Jurkat, Clone E6-1 (cell line): ENCODE data around the gene KIAA0586.
A peak's percentile ranks its signal among the peaks of the same experiment; 100 is the strongest.

ENCODE experiments used
- DNase-seq: peaks from one replicate; pipeline ENCODE4 v3.0.0-alpha.2; 2011; ENCODE audit warnings: low read depth, low spot score
- H3K4me3 ChIP-seq: 2 replicates; pipeline ENCODE4 v1.5.1; 2011; ENCODE audit warnings: mild to moderate bottlenecking, low read length, control low read depth, moderate library complexity

KIAA0586 gene

DNA sequence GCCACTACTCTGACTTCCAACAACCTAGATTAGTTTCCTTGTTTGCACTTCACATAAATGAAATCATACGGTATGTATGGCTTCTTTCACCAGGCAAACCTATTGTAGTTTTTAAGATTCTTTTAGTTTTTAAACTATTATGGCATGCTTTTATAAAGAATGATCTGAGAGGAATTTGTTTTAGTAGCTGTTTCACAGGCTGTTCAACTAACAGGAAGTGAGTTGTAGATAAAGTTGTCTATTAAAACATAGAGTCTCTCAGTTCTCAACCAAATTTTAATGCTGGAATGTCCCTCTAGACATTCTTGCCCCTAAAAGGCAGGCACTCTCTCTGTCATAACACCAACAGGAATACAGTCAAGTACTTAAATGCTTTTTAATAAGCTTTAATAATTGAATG is 107.5 kb downstream of the KIAA0586 start:
- H3K4me3 ChIP-seq: no peak overlapping the region
- no peak for DNase-seq

DNA sequence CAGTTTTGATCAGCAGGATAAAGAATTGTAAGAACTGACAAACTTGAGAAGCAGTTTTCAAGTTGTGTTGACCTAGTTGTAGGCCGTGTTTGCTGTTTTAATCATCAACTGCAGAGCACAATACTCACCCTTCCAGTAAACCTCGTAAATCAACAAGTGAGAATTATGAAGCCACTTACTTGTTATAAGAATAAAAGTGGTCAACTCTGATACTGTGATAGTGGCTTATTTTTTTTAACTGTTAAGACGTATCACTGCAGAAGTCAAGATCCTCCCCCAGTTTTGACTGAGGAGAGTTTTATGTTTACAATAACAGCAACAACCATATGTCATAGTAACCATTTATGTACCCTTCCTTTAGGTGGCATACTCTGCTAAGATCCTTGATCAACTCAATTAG is 109.5 kb downstream of the KIAA0586 start:
- DNase-seq: no peak
- H3K4me3 ChIP-seq: no peak overlapping the region

DNA sequence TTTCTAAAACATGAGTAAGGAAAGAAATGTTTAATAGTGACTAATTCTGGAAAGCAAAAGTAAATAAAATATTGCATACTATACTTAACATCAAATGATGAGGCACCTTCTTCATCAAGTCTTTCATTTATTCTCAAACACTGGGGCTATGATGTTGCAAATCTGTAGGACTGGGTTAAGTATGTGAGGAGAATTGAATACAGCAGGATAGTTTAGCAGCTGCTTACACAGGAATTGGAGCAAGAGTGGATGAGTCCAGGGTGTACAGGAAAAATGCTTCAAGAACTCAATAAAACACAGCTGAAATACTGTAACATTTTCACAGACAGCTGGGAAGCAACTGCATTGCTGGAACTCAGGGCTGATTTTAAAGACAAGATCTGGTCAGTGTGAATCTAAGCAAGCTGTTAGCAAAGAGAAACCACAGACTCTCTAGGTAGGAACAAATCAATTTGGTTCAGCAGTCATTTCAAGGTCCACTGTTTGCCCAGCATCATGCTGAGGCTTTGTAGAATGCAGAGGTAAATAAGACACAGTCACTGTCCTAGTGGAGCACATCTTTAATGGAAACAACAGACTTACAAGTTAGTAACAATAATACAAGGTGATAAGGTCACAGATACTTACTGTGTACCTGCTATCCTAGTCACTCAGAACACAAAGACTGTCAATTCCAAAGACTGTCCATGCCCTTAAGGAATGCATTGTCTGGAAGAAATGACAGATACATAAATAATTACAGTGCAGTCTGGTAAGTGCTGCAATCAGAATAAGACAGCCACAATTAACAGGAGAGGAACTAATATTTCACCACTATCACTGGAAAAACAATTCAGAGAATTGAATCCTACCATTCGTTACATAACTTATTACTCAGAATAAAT is 113.5 kb downstream of the KIAA0586 start:
- DNase-seq: no peak
- no peak overlapping the region for H3K4me3 ChIP-seq

DNA sequence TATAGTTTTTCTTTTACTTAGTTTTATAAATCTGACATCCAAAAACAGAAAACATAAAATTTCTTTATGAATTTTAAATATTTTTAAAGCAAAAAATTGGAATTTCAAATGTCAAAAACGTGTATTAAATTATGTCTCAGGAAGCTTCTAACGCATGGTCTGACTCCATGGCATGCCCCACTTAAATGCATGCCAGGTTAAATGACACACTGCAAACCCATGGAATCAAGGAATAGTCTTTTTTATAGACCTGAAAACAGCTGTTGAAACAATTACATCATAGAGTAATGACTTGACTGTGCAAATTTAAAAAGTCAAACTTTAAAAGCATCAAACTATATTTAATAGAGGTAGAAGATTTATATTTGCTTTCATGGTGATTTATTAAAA is 114.1 kb downstream of the KIAA0586 start:
- no peak for DNase-seq

DNA sequence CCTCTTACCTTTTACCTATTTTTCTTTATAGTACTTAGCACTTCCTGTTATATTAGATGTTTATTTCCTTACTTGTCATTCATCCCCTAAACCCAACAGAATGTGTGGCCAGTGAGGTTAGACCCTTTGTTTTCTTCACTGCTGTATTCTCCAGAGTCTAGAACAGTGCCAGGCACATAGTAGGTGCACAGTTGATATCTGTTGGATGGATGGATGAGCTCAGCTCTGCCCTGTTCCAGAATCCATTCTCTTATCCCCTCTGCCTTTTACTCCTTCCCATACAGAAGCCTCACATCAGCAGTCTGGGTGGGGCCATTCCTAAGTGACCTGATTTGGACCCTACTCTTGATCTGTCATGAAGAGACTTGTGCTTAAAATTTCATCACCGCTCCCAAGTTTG is 115.7 kb downstream of the KIAA0586 start:
- H3K4me3 ChIP-seq: no peak overlapping the region
- DNase-seq: no peak

More for the DNA sequence above, 114.1 kb downstream of the KIAA0586 start:
- no peak overlapping the region for H3K4me3 ChIP-seq

DNA sequence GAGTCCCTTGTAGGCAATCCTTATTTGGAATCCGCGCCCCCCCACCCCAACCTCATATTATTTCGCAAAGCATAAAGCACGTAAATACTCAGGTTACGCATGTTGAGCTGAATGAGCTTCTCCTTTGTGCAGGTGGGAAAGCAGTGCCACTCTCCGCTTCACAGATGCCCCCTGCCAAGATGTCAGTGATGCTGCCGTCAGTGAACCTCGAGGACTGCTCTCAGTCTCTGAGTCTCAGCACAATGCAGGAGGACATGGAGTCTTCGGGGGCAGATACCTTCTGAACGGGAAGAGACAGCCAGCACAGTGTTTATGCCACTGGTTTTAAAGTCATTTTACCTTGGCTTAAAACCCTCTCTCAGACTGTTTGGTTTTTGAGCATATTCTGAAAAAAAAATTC is 120.1 kb downstream of the KIAA0586 start:
- no peak for DNase-seq

DNA sequence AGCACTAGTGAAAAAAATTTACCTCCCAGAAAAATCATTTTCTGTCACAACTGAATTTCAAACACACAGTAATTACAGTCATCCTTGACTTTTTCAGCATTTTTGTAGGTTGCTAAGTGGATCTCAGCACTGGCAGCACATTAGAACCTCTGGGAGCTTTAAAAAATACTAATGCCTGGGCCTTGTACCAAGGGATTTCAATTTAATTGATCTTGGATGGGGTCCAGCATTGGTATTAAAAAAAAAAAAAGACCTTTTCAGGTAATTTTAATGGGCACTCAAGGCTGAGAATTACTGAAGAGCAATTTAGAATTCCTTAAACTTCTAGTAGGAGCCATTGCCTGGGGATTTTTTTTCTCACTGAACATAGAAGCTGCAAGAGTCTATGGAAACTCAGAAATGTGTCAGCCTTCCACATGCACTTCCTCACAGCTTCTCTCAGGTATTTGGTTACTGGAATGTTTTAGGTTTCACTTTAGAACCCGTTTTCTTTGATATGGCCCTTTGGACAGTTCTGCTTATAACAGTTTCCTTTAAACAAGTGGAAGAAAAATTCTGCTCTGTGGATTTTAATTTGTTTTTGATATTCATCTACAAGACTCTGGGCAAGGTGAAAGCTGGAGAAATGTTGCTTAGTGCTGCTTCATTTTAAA is 121.7 kb downstream of the KIAA0586 start:
- DNase-seq: no peak
- no peak overlapping the region for H3K4me3 ChIP-seq

More for the DNA sequence above, 120.1 kb downstream of the KIAA0586 start:
- H3K4me3 ChIP-seq: no peak overlapping the region

DNA sequence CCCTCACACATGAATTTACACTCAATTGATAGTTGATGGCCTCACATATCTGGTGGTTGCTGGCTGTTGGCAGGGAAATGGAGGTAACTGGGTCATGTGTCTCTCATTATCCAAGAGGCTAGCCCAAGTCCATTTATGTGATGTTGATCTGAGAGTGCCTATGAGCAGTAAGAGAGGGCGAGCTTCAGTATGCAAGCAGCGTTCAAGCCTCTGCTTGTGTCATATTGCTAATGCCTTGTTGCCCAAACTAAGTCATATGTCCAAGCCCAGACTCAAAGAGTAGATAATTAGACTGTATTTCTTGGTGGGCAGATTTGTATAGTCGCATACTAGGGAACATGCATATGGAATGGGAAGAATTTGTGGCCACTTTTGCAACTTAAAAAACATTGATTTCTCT is 126.4 kb downstream of the KIAA0586 start:
- no peak for DNase-seq
- no peak overlapping the region for H3K4me3 ChIP-seq

DNA sequence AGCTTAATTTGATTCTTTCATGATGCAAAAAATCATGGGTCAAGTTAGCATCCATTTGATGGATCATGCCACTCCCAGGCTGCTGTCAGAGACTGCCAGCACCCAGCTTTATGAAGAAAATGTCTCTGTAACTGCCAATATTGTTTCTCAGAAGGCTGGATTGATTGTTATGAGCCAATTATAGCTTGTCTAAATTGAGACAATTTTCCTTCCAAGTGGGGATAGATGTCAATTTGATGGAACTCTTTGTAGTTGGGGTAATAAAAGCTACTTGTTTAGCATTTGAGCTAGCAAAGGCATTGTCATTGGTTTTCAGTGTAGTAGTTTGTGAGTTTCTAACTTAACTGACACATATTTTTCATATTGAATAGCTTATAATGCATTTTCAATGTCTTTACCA is 128.1 kb downstream of the KIAA0586 start:
- H3K4me3 ChIP-seq: no peak overlapping the region
- DNase-seq: no peak

DNA sequence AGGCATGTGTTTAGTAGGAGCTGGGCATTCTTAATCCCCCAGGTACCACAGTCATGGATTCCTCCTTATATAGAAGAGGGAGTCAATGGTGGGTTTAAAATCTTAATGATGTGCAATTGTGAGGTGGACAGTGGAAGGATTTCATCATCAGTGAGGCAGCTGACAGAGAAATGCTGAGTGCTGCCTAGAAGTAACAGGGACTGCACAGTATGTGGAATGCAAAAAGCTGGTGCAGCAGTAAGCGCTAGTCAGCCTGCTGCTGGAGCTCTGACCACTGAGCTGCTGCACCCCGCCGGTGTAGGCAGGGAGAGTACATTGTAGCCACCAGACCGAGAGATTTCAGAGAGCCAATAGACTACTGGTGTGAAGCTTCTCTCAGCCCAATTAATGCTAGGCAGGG is 129.7 kb downstream of the KIAA0586 start:
- DNase-seq: no peak
- H3K4me3 ChIP-seq: no peak overlapping the region

DNA sequence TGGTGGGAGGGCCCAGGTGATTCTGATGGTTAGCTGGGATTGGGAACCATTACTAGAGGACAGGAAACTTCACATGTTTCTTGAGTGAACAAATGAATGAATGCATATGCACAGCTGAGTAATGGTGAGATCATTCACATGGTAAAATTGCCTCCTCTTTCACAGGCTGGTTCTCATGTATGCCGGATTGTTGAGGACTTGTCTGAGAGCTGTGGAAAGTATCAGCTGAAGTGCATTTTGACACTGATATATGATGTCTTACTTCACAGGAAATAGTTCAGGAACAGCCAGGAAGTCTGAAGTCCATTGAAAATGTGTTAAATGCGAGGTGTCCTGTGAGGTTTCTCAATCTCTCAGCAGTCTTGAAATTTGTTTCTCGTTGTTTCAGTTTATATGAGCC is 132.7 kb downstream of the KIAA0586 start:
- no peak for DNase-seq
- H3K4me3 ChIP-seq: no peak overlapping the region

DNA sequence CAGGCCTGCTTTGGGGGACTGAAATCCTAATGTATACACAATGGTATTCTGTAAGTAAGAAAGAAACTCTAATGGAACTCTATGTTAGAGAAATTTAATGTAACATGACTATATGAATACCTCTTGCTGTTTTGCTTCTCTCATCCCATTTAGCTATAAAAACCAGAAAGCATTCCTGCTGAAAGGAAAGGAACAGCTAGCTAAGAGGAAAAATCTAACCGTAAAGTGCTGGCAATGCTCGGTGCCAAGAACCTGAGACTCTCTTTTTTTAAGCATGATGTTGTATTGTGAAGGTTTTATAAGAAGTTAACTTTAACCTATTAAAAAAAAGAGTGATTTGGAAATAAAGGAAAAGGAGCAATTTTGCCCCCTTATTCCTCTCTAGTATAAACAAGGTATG is 134.6 kb downstream of the KIAA0586 start:
- no peak overlapping the region for H3K4me3 ChIP-seq
- DNase-seq: no peak

DNA sequence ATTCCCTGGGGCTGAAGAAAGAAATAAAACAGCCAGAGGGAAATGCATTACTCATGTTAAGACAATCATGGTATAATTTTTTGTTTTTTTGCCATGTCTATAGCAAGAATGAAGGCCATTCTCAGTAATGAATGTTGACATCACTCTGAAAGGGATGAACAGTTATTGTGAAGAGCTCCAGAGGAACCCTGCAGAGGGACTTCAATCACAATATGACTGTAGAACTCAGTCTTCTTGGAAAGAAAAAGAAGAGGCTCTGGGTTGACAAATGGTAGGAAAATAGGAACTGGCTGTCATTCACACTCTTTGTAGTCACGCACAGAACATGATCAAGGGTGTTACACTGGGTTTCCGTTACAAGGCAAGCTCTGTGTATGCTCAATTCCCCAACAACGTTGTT is 136.5 kb downstream of the KIAA0586 start:
- H3K4me3 ChIP-seq: no peak overlapping the region
- no peak for DNase-seq

DNA sequence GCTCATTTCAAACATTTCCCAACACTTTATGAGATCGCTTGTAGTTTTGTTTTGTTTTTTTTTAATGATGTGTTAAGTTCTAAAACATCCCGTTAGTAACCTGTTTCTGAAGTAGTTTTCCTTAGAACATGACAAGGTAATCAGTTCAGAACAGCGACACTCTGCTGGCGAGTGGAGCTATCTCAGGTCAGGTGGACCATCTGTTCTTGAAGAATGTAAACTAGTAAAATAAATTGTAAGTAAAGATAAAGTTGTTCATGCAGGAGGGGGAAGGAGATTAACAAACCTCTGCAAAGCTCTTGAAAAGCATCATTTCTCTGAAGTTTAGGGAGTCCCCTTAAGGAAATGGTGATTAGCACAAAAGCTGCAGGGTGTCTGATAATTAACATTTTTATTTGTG is 138.3 kb downstream of the KIAA0586 start:
- no peak for DNase-seq
- no peak overlapping the region for H3K4me3 ChIP-seq

DNA sequence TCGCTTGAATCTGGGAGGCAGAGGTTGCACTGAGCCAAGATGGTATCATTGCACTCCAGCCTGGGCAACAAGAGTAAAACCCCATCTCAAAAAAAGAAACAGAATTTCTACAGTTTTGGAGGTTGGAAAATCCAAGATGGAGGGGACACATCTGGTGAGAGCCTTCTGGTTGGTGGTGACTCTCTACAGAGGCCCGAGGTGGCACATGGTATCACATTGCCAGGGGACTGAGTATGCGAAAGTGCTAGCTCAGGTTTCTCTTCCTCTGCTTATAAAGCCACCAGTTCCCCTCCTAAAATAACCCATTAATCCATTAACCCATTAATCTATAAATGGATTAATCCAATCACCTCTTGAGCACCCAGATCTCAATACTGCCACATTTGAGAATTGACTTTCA is 139.5 kb downstream of the KIAA0586 start:
- no peak for DNase-seq
- no peak overlapping the region for H3K4me3 ChIP-seq

DNA sequence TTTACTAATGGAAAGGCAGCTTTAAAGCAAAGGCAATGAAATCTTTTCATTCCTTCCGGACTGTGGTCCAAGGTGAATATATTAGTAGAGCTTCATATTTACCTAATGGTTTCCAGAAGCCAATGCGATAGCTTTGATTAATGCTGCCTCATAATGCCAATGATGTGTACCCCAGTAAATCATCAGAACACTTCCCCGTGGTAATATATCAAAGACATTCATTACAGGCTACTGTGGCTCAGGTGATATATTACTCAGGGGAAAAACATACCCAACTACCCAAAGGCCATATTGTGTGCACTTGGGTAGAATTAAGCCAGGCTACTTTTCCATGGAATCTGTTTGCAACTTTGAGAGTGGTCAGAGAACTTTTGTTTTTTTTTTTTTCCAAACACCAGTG is 140.8 kb downstream of the KIAA0586 start:
- no peak overlapping the region for H3K4me3 ChIP-seq
- DNase-seq: no peak

DNA sequence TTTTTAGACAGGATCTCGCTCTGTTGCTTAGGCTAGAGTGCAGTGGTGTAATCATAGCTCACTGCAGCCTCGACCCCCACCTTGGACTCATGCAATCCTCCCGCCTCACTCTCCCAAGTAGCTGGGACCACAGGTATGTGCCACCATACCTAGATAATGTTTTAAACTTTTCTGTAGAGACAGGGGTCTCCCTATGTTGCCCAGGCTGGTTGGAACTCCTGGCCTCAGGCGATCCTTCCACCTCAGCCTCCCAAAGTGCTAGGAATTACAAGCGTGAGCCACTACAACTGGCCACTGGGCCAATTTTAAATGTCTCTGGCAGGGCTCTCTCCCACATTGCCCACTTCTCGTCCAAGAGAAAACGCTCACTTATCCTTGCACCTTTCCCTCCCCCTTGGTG is 143.7 kb downstream of the KIAA0586 start:
- no peak for DNase-seq
- H3K4me3 ChIP-seq: no peak overlapping the region

DNA sequence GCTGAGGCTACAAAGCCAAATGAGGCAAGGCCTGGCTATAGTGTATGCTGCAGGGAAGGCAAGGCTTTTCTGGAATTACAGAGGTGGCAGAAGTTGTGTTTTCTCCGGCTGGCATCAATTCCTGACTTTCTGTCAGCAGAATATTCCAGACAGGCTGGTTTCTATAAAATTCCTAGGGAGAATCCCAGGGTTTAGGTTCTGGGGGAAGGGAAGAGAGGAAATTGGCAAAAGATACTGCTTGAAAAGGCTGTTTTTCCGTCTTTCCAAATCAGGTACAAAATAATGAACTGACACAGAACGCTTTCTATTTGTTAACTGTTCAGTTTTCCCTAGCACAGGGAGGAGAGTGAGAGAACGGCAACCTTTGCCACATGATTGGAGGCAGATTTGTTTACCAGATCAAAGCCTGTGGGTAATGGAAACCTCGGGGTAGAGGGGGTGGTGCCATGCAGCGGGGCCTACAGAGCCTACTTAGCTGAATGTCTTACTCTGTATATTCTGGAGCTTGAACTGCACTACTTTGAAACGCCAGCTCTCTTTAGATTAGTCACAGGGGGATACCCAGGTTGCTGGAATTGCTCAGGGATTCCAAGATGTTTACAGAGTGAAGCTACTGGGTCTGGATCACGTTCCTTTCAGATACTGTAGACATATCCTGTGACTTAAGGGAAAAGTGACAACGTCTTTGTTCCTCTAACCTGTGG is 144.4 kb downstream of the KIAA0586 start:
- peak; percentile 17 for DNase-seq
- H3K4me3 ChIP-seq: no peak overlapping the region

DNA sequence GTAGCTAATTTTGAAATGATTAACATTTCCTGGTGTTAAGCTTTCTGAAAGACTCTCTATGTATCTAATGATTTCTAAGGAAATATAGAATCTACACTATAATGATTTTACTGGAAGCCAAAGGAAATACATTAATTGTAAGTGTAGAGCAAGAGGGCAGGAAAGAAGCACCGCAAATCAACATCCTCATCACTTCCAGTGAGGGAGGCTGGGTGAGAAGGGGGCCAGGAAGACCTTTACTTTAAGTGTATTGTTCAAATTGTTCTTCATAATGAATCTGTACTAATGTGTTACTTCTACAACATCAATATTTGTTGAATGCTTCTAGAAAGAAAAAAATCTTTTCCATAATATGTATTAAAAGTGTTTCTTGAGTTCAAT is 144.9 kb downstream of the KIAA0586 start:
- H3K4me3 ChIP-seq: no peak overlapping the region
- DNase-seq: no peak

DNA sequence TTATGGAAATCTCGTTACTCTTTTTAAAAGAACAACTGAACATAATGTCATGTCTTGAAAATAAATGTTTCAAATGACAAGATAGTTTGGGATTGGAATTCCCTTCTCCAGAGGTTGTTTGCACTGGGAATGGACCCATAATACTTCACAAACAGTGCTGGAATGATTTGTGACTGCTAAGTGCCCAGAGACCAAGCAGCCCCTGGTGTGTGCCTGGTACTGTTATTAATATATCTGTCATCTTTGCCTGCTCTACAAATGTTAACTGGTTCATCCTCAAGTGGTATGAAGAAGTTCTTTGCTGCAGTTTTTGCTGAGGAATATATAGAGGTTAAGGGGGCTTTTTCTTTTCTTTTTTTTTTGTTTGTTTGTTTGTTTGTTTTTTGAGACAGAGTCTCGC is 145.3 kb downstream of the KIAA0586 start:
- no peak for DNase-seq

More for the DNA sequence above, 145.3 kb downstream of the KIAA0586 start:
- no peak overlapping the region for H3K4me3 ChIP-seq
